Amniotic stem cell (primary cell): ENCODE measurements around the gene PHIP.
"Not testable (repeated sequence)": the region's sequence is repeated elsewhere in the genome, so short reads cannot be mapped to it uniquely, and the experiment has no call there.

Source experiments
- DNase-seq: peaks from one replicate; lab custom pipeline; 2025; lab: John Stamatoyannopoulos, UW

PHIP gene

DNA sequence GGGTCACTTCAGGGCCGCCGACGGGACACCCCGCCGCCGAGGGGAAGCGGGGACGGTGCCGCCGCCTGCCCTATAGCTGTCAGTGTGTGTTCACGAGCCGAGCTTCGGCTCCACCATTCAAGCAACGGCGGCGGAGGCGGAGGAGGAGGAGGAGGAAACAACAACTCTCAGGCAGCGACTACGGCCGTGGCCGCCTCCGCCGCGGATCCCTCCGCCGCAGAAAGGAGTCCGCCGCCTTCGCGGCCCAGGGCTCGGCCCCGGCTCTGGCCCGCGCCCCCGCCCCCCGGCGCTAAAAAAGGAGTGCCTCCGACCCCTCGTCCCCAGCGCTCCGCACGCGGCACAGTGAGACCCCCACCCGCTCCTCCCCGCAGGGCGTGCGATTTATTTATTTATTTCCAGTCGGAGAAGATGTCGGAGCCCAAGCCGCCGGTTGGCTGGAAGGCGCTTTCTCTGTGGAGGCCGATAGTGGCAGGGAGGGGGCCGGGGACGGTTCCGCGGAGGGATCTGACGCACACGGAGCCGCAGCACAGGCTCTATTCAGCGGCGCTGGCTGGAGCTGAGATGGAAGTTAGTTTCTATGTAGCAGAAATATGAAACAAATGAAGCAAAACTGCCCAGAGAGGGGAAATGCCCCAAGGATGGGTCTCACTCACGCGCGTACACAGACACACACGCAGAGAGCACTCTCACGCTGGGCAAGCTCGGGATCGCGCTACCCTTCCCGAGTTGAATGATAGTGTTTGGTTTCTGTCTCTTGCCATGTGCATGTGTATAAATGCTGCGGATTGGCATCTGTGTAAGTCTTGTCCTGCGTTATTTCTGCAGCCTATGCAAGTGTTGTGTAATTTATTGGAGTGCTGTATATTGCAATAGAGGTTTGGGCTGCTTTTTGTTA, at the start of gene PHIP:
TSS of gene PHIP (minus strand) at position 180 of the 895 bp plus-strand sequence. CDS start 186 bp downstream, outside the sequence.
- peak; percentile 88 for DNase-seq

DNA sequence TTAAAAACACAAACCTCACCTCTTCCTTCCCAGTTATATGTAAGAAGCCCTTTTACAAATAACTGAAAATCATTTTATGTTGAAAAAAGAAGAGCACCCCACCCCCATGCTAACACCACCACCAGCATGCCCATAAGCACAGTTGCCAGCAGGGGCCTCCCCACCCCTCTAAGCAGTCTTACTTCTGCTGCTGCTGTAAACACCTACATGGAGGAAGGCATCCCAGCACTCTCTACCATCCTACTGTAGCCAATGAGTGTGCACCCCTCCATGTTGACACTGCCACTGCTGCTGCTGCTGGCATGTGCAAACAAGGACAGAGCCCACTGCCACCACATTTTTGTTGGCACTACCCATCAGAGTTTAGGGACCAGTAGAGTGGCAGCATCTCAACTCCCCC, 49.6 kb upstream of the PHIP start:
- no peak for DNase-seq

DNA sequence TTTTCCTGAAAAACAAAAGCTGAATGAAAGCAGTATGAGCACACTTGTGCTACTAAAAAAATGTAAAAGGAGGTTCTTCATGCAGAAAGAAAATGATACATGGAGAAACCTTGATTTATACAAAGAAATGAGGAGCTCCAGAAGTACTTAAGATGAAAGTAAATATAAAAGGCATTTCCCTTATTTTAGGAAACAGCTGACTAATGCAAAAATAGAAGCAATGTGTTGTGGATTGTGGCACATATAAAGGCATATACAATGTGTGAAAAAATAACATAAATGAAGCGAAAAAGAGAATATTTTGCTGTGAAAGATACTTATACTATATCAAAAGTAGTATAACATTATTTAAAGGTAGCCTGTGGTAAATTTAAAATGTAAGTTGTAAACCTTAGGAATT, 41.2 kb upstream of the PHIP start:
- DNase-seq: no peak

DNA sequence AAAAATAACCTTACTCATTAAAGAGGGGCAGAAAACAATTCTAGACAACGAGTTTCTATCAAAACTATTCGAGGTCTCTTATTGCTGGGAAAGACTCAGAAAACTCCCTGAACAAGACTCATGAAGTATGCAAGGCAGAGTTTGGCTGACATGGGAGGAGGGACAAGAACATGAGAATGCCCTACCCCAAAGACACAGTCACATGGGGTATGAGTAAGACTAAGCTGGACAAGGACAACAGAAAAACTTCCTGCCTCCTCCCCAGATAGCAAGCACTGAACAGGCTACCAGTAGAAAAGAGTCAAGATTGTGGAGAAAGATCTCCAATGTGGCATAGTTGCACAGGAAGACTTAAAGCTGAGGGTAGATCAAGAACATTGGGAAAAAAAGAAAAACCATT, 39.7 kb upstream of the PHIP start:
- no peak for DNase-seq

DNA sequence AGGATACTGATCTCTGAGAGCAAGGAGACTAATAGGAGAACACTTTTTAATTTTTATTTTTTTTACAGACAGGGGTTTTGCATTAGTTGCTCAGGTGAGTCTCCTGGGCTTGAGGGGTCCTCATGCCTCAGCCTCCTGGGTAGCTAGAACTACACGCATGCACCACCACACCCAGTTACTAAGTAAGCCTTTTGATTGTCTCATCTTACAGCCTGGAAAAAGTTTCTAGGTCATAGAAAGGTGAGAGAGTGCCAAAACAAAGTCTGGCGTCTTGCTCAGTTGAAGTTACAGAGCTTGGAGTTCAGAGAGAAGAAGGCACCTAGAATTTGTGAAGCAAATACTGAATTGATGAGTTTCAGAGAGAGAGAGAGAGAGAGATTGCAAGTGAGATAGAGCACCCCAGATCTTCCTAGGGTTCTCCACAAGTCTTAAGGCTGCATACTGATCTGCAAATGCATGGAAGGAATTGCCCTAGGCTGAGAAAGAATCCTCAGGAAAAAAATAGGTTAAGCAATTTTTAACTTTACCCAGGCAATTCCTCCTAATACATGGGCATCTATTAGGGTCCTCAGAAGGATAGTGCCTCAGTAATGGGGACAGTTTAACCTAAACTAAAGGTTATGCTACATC, 37.6 kb upstream of the PHIP start:
- no peak for DNase-seq

DNA sequence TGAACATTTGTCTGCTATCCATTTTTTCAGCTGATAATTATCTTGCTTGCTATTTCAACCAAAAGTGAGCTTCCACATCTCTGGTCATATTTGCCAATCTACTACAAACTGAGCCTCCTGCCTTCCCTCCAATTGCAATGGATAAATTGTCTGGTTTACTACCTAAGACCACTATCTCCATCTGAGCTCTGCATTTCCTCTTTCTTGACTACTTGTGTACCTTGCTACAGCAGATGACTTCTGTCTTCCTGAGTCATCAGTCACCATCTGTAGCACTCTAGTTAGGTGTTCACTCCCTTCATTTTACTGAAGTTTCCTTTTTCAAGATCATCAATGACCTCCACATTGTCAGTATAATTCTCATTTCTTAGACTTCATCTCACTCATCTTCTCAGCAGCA, 33.5 kb upstream of the PHIP start:
- DNase-seq: no peak

DNA sequence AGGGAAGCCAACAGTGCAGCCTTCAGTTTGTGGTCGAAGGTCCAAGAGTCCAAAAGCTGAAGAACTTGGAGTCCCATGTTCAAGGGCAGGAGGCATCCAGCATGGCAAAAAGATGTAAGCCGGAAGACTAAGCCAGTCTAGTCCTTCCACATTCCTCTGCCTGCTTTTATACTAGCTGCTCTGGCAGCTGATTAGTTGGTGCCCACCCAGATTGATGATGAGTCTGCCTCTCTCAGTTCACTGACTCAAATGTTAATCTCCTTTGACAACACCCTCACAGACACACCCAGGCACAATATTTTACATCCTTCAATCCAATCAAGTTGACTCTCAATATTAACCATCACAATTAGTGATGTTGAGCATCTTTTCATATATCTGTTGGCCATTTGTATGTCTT, 23.1 kb upstream of the PHIP start:
- no peak for DNase-seq

- no peak for DNase-seq
Measured at GRCh38 chr6:79100304-79100703, 22.2 kb upstream of the PHIP start.

DNA sequence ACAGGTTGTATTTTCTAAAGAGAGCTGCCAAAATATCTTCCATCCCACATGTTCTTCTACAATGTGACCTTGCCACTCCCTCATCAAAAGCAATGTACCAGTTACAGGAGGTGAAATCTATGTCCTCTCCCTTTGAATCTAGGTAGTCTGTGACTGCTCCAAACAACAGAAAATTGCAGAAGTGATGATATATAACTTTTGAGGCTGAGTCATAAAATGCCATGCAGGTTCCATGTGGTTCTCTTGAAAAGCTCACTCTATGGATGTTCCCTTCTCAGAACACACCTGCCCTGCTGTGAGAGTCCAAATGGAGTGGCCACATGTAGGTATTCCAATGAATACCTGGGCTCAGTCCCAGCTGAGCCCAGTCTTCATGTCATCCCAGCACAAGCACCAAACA, 16.9 kb upstream of the PHIP start:
- no peak for DNase-seq

GRCh38 chr6:79091801-79092200, 13.7 kb upstream of the PHIP start:
- DNase-seq: not testable (repeated sequence)

DNA sequence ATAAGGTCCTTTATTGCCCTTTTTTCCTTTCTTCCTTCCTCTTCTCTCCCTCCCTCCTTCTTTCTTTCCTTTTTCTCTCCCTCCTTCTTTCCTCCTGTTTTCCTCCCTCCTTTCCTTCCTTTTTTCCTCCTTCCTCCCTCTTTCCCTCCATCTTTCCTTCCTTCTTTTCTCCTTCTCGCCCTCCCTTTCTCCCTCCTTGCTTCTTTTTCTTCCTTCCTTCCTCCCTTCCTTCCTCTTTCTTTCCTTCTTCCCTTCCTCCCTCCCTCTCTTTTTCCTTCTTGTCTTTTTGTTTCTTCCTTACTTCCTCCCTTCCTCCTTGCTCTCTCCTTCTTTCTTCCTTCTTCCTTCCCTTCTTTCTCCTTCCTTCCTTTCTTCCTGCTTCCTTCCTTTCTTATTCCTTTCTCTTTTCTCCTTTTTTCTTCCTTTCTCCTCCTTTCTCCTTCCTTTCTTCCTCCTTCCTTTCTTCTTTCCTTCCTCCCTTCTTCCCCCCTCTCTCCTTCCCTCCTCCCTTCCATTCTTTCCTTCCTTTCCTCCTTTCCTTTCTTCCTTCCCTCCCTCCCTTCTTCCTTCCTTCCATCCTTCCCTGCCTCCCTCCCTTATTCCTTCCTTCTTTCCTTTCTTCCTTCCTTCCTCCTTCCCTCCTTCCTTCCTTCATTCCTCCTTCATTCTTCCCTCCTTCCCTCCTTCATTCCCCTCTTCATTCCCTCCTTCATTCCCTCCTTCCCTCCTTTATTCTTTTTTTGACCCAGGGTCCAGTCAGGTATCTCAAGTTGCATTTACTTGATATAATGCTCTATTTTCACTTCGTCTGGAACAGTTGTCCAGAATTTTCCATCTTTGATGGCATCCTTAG, 11.7 kb upstream of the PHIP start:
- DNase-seq: no peak

GRCh38 chr6:79084693-79085092, 6.6 kb upstream of the PHIP start:
- DNase-seq: no peak

DNA sequence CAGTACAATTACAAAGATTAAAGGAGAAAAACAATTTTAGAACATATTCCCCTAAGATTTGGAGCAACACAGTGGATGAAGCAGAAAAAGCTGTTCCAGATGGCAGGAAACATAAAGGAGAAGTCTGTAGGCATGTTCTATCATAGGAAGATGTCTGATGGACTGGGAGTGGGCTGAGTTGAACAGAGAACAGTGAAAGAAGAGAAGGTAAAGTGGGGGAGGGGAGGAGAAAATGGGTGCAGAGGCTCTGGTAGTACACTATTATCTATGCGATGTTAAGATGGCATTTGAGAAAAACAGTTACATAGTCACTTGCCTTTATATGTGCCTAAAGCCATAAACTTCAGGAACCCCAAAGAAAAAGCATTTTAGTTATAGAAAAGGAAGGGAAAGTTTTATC, 4.2 kb upstream of the PHIP start:
- no peak for DNase-seq

- DNase-seq: no peak
Measured at GRCh38 chr6:79081663-79082062, 3.6 kb upstream of the PHIP start.

GRCh38 chr6:79079561-79080041, 1.5 kb upstream of the PHIP start:
- no peak for DNase-seq

DNA sequence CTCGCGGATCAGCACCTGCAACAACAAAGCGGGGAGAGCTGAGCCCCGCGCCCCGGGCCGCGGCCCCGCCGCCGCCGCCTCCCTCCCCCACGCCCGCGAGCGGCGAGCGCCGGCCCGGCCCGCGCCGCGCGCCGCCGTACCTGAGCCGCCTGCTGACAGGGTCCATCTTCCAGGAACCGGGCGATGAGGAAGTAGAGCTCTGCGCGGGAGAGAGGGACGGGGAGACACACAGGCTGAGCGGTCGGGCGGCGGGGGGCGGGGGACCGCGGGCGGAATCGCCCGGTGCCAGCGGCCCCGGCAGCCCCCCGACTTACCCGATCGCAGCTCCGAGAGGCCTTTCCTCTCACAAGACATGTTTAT, 359 bp downstream of the PHIP start:
- DNase-seq: no peak

DNA sequence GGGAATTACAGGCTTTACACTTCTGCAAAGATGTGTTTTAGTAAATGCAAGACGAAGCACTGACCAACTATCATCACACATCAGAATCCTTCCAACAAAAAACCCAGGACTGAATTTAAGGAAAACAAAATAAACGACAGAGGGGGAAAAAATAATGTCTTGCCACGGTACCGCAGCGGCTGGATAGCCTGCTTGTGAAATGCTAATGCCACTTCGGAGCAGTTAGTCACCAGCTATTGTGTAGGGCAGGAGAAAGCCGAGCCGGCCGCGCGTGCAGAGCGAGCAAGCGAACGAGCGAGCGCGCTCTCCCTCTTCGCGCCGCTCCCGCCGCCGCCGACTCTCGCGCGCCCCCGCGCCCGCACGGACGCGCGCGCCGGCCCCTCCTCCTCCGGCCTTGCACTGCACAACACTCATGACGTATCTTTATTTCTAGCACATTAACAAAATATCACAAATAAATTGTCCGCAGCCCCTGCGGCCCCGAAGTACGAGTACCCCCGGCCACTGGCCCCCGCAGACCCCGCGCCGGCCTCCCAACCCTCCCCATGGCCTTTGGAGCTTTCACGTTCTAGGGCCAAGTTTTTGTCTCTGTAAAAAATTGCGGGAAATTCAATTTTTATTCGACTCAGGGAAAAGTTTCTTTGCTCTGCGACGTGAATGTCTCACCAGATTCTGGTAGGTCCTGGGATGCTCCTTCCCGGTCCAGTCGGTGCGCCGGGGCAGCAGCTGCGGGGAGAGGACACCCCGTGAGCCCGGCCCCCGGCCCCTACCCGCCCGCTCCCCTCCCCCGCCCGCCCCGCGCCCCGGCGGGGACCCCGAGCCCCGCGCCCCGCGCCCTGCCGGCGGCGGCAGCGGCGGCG, 1.0 kb downstream of the PHIP start:
- peak; percentile 85 for DNase-seq

DNA sequence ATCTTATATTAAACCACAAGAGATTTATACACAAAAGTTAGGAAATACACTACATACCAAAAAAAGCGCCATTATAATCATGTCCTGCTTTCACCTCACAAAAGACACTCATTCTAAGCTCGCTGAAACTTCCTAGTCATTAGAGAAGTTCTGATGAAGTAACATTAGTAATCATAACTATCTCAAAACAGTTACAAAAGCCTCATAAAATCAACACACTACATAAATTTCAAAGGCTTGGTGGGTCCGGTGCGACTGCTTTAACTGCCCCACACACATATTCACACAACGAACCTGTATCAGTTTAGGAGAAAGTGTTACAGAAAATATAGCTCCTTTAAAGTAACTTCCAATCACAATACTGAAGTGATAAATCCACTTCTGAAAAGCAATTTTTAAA, 1.9 kb downstream of the PHIP start:
- no peak for DNase-seq

- DNase-seq: no peak
Measured at GRCh38 chr6:79073888-79074287, 4.2 kb downstream of the PHIP start.

DNA sequence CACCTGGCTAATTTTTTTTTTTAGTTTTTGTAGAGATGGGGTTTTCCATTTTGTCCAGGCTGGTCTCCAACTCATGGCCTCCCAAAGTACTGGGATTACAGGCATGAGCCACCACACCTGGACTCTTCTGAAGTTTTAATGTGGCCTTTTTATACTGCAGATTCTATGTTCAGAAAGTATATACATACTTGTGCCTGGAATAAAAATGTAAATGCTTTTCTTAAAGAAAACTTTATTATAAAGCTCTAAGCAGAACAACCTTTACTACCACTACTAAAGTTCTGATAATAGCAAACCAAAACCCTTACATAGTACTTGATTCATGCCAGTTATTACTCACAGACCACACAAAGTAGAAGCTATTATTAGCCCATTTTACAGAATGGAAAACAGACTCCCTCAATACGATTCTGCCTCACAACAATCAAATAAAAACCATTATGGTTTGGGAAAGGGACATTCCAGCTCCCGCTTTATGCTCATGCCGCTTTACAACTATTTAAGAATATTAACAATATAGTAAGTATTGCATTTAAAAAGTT, 5.3 kb downstream of the PHIP start:
- DNase-seq: no peak

DNA sequence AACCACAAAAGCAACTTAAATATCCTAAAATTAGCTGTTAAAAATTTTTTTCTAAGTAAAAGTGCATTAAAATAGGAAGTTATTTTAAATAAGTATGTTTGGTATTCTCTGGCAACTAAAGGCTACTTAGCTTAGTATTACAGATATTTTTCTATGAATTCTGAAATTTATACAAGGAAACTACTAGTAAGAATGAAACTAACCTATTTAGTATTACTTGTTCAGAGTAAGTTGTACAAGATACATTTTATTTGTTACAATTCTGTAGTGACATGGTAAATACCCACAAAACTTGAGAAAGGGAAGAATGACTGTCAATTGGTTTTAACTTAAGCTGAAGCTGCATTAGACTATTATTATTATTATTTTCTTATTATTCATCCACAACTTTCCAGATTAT, 6.5 kb downstream of the PHIP start:
- DNase-seq: no peak
